Measurements from ENCODE around the gene ZNF174.
A peak's percentile ranks its signal among the peaks of the same experiment; 100 is the strongest.

Gene ZNF174

DNA sequence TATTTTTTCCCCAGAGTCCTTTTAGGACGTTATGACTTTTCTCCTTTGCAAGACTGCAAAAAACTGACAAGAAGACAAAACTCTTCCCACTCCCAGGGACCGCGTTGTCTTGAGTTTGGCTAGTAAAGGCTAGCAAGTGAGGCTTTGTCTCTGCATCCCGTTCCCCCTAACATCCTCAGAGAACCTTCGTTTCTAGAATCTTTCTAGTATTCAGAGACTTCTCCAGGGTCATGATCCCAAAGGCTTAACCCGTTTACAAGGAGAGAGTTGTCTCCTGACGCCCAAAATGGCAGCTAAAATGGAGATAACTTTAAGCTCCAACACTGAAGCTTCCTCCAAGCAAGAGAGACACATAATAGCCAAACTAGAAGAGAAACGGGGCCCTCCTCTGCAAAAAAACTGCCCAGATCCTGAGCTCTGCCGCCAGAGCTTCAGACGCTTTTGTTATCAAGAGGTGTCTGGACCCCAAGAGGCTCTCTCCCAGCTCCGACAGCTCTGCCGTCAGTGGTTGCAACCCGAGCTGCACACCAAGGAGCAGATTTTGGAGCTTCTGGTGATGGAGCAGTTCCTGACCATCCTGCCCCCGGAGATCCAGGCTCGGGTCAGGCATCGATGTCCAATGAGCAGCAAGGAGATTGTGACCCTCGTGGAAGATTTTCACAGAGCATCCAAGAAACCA lies 843 bp downstream of the ZNF174 start:
- H3K27me3 Mint-ChIP-seq: no peaks in the 10 kb centered on the region
- DNase-seq: no peak
- no peak for ATAC-seq
- H3K27ac Mint-ChIP-seq: peak overlapping the region; percentile 80
- H3K4me1 Mint-ChIP-seq: peaks cover 41% of the 10 kb centered on the region
- H3K4me3 Mint-ChIP-seq: peak overlapping the region; percentile 95
- H3K9me3 Mint-ChIP-seq: peaks cover 42% of the 10 kb centered on the region
- H3K36me3 Mint-ChIP-seq (ENCODE audit: low read depth): peaks cover 60% of the 10 kb centered on the region

DNA sequence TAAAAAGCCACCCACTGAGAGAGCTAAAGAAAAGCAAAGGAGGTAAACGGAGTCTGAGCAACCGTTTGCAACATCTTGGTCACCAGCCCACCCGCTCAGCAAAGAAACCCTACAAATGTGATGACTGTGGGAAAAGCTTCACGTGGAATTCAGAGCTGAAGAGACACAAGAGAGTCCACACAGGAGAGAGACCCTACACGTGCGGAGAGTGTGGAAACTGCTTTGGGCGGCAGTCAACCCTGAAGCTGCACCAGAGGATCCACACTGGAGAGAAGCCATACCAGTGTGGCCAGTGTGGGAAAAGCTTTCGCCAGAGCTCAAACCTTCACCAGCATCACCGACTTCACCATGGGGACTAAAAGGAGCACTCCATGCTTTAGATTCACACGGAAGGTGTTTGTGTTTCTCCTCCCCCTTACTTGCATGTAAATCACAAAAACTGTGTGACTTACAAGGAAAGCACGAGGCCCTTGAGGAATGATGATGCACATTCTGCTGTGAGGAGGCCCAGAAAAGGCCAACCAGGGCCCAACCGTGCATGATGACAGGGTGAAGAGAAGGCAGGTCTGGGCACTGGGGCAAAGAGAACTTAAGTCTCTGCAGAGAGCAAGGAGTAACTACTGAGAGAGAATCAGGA lies 7.7 kb downstream of the ZNF174 start:
- Mint-ChIP-seq H3K27me3 (no peaks in the 10 kb centered on the region), H3K27ac (no peak overlapping the region), H3K4me1 (peaks cover 4% of the 10 kb centered on the region), H3K9me3 (peaks cover 68% of the 10 kb centered on the region), H3K36me3 (ENCODE audit: low read depth) (peaks cover 75% of the 10 kb centered on the region), H3K4me3 (no peak overlapping the region)
- ATAC-seq: no peak
- DNase-seq: no peak

DNA sequence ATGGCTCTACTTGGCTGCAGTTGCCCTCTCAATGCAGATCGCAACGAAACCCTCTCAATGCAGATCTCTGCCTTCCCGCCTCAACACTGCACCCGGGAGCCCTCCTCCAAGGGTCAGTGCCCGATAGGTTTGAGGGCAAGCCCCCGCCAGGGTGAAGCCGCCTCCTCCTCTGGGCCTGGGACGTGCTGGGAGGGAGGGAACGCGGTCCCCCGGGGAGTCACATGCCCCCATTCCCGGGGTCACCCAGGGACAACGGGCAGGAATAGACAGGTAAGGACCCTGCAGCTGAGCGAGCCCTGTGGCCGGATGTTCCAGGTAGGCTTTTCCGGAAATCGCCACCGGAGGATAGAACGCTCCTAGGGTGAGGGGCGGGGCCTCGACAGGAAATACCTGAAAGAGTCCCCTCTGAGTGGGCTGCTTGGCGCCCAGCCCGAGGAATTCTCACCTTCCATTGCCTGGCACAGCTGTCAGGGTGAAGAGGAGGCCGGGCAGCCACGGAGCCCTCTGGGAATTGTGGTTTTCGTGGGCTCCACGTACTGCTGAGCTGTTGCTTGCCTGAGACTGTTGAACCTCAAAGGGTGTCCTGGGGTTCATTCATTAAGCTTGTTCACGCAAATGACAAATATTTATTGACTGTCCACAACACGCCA lies 12.8 kb downstream of the ZNF174 start:
- DNase-seq (no peak), ATAC-seq (no peak)
- no peak overlapping the region for H3K27ac Mint-ChIP-seq
- no peak overlapping the region for H3K4me3 Mint-ChIP-seq
- H3K36me3 Mint-ChIP-seq (ENCODE audit: low read depth): peaks cover 27% of the 10 kb centered on the region
- no peaks in the 10 kb centered on the region for H3K27me3 Mint-ChIP-seq
- H3K9me3 Mint-ChIP-seq: peaks cover 46% of the 10 kb centered on the region
- no peaks in the 10 kb centered on the region for H3K4me1 Mint-ChIP-seq

DNA sequence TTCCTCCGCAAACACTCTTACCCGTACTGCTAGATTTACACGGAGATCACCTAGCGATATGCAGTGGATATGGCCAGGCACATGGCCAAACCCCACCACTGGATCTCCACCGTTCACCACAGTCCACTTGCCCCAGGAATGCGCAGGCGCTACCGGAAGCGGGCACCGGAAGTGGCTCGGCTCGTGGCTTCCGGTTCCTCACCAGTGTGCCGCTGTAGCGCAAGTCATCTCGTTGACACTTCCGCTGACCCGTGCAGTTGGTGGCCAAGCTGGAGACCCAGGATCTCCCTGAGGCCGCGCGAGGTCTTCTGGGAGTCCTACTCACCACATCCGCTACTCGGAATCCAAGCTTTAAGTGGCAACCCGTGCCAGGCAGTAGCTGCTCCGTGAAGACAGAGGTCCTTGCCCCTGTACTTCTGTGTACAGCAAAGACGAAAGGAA lies 30.8 kb downstream of the ZNF174 start:
- Mint-ChIP-seq H3K27me3 (no peaks in the 10 kb centered on the region), H3K4me3 (peak overlapping the region; percentile 71)
- peak; percentile 68 for DNase-seq

DNA sequence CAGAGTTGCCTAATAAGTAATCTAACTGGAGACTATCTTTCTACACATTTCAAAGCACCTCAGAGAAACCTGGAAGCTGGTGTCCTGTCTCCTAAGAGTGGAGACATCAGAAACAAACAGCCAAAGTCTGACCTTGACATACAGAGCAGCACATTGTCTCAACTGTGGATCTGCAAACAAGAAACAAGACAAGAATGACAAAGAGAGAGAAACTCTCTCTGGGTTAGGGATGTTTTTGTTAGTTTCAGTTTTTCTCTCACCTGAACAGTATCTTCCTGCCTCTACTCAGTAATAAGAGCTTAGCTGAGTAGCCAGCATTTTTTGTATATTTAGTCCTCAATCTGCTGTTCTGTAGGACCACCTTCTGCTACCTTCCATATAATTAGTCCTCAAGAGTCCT lies 33.4 kb downstream of the ZNF174 start:
- no peak overlapping the region for H3K4me3 Mint-ChIP-seq
- DNase-seq (no peak), ATAC-seq (no peak)
- peaks cover 6% of the 10 kb centered on the region for H3K9me3 Mint-ChIP-seq
- no peaks in the 10 kb centered on the region for H3K27me3 Mint-ChIP-seq
- peaks cover 32% of the 10 kb centered on the region for H3K36me3 Mint-ChIP-seq (ENCODE audit: low read depth)
- H3K27ac Mint-ChIP-seq: no peak overlapping the region
- H3K4me1 Mint-ChIP-seq: peaks cover 20% of the 10 kb centered on the region

More for the DNA sequence above, 30.8 kb downstream of the ZNF174 start:
- Mint-ChIP-seq H3K27ac (peak overlapping the region; percentile 78), H3K9me3 (peaks cover 6% of the 10 kb centered on the region), H3K4me1 (peaks cover 19% of the 10 kb centered on the region), H3K36me3 (ENCODE audit: low read depth) (peaks cover 25% of the 10 kb centered on the region)
- peak; percentile 79 for ATAC-seq

DNA sequence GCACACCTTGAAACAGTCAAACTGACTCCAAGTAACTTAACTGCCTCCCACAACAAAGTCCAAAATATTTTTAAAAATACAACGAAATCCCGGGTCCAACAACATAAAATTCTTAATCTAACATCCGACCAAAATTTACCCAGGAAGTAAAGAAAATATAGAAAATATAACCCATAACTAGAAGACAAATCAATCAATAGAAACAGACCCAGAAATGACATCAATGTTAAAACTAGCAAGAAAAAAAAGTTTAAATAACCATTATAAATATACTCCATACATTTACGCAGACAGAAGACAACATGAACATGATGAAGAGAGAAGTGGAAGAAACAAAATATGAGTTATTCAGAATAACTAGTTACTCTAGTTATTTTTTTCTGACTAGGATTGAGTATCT lies 38.6 kb downstream of the ZNF174 start:
- H3K4me3 Mint-ChIP-seq: no peak overlapping the region
- H3K9me3 Mint-ChIP-seq: peaks cover 12% of the 10 kb centered on the region
- no peaks in the 10 kb centered on the region for H3K27me3 Mint-ChIP-seq
- H3K4me1 Mint-ChIP-seq: peaks cover 20% of the 10 kb centered on the region
- H3K27ac Mint-ChIP-seq: no peak overlapping the region
- DNase-seq: no peak
- peaks cover 29% of the 10 kb centered on the region for H3K36me3 Mint-ChIP-seq (ENCODE audit: low read depth)
- no peak for ATAC-seq

DNA sequence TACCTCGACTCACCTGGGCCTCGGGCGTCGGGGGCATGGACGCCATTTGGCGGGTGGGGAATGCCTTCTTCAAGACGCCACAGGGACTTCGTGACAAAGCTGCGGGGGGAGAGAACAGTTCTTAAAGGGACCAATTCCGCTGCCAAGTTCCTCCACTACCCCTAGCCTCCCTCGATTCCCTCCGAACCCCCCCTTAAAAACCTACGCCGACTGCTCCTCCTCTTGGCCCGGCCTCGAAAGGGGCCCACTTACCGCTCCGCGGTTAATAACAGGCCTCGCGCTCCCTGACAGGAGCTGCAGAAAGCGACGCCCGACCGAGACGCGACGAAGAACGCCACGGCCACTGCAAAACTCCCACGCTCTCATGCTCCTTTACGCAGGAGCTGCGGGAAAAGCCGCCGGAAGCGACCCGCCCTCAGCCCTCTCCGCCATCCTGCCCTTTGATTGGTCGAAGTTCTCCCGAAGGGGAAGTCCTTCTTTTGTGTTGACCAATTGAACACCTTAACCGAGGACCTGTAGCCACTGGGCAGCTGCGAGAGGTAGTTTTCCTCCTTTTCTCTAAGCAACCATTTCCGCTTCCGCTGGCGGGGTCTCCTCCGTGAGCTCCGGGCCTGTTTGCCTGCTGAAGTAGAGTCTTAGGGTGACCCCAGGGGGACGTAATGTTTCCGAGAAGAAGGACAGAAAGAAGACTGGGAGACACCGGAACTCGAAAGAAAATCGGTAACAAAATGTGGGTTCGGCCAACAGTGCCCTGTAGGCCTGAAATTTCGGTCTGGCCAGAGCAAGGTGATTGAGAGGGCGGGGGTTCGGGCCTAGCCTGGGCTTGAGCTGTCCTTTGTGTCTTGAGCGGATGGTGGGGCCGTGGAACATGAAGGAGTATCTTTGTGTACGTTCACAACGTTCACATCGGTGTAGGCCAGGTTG lies 42.4 kb downstream of the ZNF174 start, which contains the start of the genes NAA60 and ZNF597:
Gene NAA60, plus strand, starts transcription at position 573 of the 924 bp plus-strand sequence. CDS start 32,548 bp downstream, outside the sequence.
Gene ZNF597, minus strand, starts transcription at position 397 of the 924 bp plus-strand sequence. Its CDS starts 351 bp downstream, at position 46.
- peak; percentile 75 for DNase-seq
- Mint-ChIP-seq H3K36me3 (ENCODE audit: low read depth) (peaks cover 26% of the 10 kb centered on the region), H3K4me1 (peaks cover 30% of the 10 kb centered on the region)

DNA sequence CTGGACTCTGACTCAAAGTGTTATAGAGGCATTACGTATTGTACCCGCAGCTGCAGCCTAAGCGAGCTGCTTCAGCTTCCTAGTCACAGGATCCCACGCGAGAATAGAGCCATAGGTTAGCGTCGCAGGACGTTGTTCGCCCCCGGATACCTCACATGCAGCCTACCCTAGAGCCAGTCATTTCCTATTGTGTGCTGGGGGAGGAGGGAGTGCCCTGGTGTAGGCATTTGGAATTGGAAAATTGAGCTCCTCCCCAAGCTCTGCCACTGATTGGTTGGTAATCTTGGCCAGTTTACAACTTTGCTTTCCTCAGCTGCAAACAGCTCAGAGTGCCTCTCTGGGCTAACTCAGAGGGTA lies 43.0 kb downstream of the ZNF174 start:
- H3K36me3 Mint-ChIP-seq (ENCODE audit: low read depth): peaks cover 30% of the 10 kb centered on the region
- H3K27ac Mint-ChIP-seq: peak overlapping the region; percentile 97
- peak; percentile 30 for DNase-seq
- peaks cover 30% of the 10 kb centered on the region for H3K4me1 Mint-ChIP-seq
- no peaks in the 10 kb centered on the region for H3K27me3 Mint-ChIP-seq
- H3K9me3 Mint-ChIP-seq: peaks cover 12% of the 10 kb centered on the region
- peak; percentile 66 for ATAC-seq
- H3K4me3 Mint-ChIP-seq: peak overlapping the region; percentile 92

More for the DNA sequence above, 42.4 kb downstream of the ZNF174 start, which contains the start of the genes NAA60 and ZNF597:
- H3K27ac Mint-ChIP-seq: peak within 1 kb of the TSS; percentile 97
- H3K9me3 Mint-ChIP-seq: peaks cover 12% of the 10 kb centered on the region
- peak; percentile 95 for ATAC-seq
- H3K27me3 Mint-ChIP-seq: no peaks in the 10 kb centered on the region
- peak within 1 kb of the TSS; percentile 92 for H3K4me3 Mint-ChIP-seq

DNA sequence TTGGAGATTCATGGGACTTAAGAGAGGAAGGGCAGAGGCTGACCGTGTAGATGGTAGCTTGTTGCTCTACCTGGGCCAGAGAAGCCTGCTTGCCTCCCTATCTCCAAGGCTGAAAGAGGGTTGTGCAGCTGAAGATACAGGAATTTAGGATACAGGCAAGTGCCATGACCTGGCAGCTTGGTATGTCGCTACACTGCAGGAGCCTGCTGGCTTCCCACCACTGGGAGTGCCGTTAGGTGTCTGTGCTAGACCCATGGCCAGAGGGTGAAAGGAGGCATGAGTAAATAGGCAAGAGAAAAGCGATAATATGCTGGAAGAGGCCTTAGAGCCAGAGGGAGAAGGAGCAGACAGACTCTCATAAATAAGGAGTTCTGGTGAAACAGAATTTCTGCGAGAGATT lies 53.1 kb downstream of the ZNF174 start:
- DNase-seq (no peak), ATAC-seq (no peak)
- H3K36me3 Mint-ChIP-seq (ENCODE audit: low read depth): peaks cover 8% of the 10 kb centered on the region
- no peaks in the 10 kb centered on the region for H3K27me3 Mint-ChIP-seq
- H3K27ac Mint-ChIP-seq: no peak overlapping the region
- peaks cover 19% of the 10 kb centered on the region for H3K4me1 Mint-ChIP-seq
- H3K4me3 Mint-ChIP-seq: no peak overlapping the region
- H3K9me3 Mint-ChIP-seq: no peaks in the 10 kb centered on the region

DNA sequence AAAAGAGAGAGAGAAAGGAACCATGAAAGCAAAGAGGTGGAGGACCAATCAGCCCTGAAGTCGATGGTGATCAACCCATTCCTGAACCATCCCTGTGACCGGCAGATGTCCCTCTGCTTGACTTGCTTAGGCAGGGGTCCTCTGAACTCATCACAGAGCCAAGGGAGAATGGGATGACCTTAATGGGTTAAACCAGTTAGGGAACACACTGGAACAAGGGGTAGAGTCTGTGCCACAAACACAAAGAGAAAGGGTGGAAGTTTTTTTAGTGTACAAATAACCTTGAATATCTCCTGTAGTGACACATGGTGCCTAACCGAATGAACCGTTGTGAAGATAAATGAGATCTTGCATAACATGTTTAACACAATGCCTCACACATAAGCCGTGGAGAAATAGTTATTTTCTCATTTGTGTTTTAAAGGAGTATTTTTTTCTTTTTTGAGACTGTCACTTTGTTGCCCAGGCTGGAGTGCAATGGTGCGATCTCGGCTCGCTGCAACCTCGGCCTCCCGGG lies 53.7 kb downstream of the ZNF174 start:
- Mint-ChIP-seq H3K27ac (no peak overlapping the region), H3K27me3 (no peaks in the 10 kb centered on the region), H3K9me3 (no peaks in the 10 kb centered on the region), H3K4me1 (peaks cover 25% of the 10 kb centered on the region), H3K36me3 (ENCODE audit: low read depth) (peaks cover 3% of the 10 kb centered on the region), H3K4me3 (no peak overlapping the region)
- ATAC-seq (no peak), DNase-seq (no peak)

DNA sequence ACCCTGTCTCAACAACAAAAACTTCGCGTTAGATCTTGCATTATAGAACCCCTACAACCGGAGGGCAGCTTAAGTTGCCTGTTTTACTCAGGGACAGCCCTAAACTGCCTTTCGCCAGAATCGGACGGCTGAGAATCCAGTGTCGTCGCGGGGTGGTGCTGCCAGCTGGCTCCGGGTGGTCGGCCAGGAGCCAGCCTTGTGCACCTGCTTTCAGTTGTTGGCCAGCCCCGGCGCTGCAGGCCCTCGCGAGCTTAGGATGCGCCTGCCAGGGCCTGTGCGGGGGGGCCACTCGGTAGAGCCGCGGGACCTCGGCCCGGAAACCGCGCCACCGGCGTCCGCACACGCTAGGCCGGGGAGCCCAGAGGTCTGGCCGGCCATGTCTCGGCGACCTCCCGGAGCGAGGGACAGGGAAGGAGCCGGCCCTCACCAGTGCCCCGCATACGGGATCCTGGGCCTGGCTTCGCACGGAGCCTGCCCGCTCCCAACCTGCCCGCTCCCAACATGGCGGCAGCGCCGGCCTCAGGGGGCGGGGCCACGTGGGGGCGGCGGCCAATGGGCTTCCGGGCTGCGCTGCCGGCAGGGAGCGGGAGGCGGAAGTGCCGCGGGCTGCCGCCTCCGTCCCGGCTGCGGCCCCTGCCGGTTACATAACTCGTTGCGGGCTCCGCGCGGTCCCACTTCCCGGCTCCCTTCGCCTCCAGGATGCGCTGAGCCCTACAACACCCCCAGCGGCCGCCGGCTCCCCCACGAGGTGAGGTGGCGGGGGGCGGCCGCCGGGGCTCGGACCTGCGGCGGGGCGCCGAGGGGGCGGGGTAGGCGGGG lies 56.6 kb downstream of the ZNF174 start:
- peaks cover 46% of the 10 kb centered on the region for H3K4me1 Mint-ChIP-seq

DNA sequence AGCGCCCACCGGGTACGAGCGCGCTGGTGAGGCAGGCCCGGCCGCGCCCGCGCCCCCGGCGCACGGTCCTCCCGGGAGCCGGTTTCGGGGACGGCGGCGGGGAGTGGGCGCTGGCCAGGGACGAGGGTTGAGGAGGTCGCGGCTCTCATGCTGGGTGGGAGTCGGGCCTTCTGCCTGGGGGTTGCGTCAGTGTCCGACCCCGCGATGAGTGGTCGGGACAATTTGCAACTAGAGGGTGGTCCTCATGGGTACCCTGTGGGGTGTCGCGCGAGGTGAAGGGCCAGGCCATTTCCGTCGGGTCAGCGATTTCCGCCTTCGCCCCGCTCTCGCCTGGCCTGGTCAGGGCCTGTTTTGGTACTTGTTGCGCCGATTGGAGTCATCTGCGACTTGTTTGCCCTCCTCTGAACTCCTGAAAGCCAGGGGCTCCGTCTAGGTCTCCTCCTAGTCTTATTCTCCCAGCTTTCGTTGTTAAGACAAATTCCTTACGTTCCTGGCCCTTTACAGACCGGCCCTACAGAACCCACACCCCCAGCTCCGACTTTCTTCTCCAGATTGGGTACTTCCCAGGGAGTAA lies 57.4 kb downstream of the ZNF174 start:
- peaks cover 48% of the 10 kb centered on the region for H3K4me1 Mint-ChIP-seq
- DNase-seq (peak; percentile 16), ATAC-seq (no peak)

More for the DNA sequence above, 56.6 kb downstream of the ZNF174 start:
- Mint-ChIP-seq H3K27ac (peak overlapping the region; percentile 91), H3K9me3 (no peaks in the 10 kb centered on the region), H3K36me3 (ENCODE audit: low read depth) (peaks cover 9% of the 10 kb centered on the region), H3K4me3 (peak overlapping the region; percentile 83), H3K27me3 (no peaks in the 10 kb centered on the region)
- DNase-seq (peak; percentile 90), ATAC-seq (peak; percentile 86)

DNA sequence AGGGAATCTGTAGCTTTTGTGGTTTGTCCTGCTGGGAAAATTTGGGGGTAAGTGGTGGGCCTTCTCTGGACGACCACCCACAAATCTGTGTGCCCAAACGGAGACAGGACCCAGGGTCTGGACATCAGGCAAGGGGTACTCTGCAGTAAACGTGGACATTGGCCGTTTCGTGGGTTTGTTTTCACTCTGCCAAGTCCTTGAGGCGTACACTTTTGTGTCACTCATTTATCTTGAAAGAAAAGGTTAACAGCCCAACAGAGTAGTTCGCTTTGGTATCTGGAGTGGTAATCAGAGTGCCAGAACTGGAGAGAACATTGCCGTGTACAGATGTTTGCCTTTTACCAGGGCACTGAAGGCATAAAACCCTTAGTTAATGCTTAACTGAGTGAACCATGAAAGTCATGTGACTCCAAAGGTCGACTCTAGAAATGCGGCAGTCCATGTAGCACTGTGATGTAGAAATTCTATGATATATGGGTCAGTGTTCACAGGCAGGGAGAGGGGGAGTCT lies 57.9 kb downstream of the ZNF174 start:
- Mint-ChIP-seq H3K4me3 (peak overlapping the region; percentile 85), H3K36me3 (ENCODE audit: low read depth) (peaks cover 9% of the 10 kb centered on the region), H3K9me3 (no peaks in the 10 kb centered on the region), H3K4me1 (peaks cover 53% of the 10 kb centered on the region), H3K27ac (peak overlapping the region; percentile 81), H3K27me3 (no peaks in the 10 kb centered on the region)
- ATAC-seq (peak; percentile 20), DNase-seq (no peak)

More for the DNA sequence above, 57.4 kb downstream of the ZNF174 start:
- Mint-ChIP-seq H3K4me3 (peak overlapping the region; percentile 85), H3K36me3 (ENCODE audit: low read depth) (peaks cover 9% of the 10 kb centered on the region), H3K27ac (peak overlapping the region; percentile 81), H3K27me3 (no peaks in the 10 kb centered on the region), H3K9me3 (no peaks in the 10 kb centered on the region)

Data from activated naive CD8-positive, alpha-beta T cell treated with anti-CD3 and anti-CD28 coated beads, Interleukin-2, amount 50 U/mL, for 24 hours (primary cell).